MV-4-11 (cell line): ENCODE measurements around the gene SEMA3F.

Experiments
- DNase-seq: peaks from one replicate; lab custom pipeline; 2025; lab: John Stamatoyannopoulos, UW

Gene SEMA3F

GRCh38 chr3:50155891-50156290, 767 bp downstream of the SEMA3F start:
- no peak for DNase-seq

DNA sequence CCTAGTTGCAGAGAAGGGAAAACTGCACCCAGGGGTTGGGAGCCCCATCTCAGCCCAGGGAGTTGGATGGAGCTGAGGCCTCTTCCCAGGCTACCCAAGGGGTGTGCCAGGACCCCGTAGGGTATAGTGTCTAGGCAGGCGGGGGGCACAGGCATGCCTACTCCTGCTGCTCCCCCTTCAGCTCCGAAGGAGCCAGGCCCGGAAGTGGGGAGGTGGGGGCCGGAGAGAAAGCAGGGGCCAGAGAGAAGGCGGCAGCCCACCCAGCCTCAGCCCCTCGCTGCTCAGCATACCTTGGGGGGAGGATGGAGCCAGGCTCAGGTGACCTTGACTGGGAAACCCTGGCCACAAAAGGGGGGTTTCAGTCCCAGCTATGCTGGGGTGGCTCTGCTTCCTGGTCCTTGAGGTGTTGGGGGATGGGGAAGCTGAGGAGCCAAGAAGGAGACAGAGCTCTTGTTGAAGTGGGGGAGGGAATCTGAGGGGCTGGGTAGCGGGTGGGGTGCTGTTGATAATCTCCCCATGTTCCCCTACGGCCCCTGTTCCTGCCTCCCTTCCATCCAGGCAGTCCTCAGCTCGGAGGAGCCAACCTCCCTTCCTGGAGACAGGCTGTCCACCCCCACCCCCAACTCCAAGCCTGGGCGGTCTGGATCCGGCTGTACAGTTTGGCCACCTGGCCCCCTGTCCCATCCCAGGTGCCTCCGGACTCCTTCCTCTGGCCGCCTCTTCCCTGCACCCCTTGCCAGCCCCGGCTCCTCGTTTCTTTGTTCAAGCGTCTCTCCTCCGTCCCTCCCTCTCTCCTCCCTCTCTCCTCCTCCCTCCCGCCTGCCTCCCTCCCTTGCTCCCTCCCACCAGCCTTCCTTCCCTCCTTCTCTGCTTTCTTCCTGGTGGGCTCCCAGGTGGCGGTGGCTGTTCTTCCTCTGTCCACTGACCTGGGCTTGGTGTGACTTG, 1.7 kb downstream of the SEMA3F start:
- no peak for DNase-seq

DNA sequence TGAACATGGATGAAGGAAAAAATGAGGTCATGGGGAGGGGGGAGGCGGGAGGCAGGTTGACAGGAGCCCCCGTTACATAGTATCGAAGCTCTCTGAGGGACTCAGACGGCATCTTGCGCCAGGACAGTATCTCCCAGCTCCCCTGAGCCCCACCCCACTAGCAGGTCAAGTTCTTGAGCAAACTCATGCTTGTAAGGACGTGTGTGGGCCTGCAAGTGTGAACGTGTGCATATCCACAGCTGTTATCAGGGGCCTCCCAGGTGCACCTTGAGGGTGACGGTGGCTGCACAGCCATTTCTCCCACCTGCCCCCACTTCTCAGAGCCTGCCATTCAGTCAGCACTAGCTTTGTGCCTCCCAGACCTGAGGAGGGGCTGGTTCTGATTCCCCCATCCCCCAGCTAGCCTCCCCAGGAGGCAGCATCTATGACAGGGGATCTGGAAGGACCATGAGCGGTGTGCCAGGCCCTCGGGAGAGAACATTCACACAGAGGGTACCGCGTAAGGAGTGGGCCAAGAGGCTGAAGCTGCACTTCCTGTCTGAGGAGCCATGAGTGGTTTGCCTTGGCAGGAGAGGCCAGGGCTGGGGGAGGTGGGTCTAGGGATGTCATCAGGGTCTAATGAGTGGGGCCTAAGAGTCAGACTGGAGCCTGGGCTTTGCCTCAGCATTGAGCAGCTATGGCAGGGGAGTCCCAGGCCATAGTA, 2.9 kb downstream of the SEMA3F start:
- no peak for DNase-seq

- no peak for DNase-seq
Measured at GRCh38 chr3:50158530-50159146, 3.5 kb downstream of the SEMA3F start.

DNA sequence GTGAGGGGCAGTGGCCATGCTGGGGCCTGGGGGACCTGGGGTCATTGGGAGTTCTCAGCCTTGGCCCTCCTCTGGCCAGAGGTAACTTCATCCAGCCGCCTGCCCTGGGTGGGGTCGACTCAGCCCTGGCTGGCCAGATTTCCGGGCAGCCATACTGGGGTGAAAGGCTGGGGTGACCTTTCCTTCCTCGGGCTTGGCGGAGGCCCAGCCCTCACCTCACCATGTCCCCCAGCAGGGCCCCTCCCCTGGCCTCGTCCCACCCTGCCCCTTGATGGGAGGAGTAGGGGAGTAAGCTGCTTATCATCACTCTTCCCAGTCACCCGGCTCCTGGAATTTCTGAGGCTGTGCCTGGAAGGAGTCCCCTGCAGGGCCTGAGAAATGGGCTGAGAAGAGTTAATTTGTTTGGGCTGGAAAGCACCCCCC, 5.4 kb downstream of the SEMA3F start:
- DNase-seq = no peak

DNA sequence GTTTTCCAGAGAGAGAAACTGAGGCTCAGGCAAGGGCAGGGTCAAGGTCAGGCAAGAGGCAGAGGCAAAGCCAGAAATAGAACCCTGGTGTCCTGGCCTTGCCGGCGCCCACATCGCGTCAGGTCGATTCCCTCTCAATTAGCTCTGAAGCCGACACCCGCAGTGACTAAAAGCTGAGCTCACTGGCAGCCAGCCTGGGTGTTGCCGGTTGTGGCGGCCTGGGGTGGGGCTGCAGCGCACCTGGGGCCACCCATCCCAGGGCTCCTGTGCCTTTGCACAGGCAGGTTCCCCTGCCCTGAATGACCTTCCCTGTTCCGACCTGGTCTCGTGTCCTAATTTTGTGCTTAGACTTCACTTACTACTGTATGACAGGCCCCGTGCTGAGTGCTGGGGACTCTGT, 6.2 kb downstream of the SEMA3F start:
- no peak for DNase-seq

DNA sequence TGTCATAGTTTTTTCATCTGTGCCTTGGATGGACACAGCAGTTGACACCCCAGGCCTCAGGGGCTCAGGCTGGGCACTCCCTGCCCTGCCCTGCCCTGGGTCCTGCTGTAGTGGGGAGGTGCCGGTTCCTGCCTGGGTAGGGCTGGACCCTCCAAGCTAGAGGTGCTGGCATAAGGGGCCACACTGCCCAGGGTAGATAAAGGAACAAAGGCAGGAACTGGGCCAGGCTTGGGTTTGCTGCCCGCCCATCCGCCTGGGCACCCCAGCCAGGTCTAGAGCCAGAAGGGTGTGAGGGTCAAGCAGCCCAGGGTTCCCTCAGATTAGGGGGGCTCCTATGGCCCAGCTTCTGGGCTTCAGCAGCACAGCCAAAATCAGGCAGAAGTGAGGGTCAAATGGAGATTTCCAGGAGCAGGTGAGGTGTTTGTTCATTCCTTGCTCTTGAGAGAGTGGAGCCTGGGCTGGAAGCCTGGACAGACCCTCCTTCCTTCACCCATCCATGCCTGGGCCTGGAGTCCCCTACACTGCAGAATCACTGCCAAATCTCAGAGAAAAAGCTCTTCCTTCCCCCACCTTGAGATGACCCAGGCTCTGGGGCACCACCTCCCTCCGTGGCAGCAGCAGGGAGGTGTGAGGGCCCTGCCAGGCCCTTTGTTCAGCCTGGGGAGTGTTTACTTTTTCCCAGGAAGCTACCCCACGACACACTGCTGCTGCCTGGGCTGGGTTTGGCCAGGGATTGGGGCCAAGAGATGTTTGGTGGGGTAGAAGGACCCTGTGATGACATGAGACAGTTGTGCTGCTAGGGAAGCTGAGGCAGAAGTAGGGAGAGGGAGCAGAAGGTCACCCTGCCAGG, 7.1 kb downstream of the SEMA3F start:
- no peak for DNase-seq

DNA sequence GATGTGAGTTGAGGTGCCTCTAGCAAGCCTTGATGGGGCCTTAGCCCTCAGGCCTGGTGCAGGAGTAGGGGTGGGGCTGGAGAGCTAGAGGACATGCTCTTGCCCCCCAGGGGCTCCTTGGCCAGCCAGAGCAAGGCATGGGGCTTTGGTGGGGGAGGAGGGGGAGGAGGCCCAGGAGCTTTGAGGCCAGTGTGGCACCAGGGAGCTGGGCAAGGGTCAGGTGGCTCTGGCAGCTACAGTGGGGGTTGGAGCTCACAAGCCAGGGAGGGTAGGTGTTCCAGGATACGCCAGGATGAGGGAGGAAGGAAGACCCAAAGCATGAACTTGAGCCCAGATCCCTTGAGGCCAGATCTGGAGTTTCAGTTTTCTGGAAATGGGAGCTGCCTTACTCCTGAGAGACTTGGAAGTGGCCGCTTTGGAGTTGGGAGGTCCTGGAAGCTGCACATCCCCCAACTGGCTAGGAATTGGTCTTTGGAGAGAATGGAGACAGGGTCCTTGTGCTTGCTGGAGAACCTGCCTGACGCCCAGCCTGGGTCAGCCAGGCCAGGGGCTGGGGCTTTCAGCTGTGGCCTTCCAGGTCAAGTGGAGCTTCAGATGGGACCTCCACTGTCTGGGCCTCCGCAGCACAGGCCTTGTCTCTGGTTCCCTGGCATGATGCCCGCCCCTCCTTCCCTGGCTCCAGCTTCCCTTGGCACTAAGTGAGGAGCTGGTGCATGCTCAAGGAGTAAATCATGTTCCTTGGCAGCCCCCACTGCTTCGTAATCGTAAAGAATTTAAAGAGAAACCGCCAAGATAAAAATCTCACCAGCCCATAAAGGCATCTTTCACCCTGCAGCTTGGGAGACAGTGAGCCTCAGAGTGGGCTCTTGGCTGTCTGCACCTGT, 8.7 kb downstream of the SEMA3F start:
- no peak for DNase-seq

DNA sequence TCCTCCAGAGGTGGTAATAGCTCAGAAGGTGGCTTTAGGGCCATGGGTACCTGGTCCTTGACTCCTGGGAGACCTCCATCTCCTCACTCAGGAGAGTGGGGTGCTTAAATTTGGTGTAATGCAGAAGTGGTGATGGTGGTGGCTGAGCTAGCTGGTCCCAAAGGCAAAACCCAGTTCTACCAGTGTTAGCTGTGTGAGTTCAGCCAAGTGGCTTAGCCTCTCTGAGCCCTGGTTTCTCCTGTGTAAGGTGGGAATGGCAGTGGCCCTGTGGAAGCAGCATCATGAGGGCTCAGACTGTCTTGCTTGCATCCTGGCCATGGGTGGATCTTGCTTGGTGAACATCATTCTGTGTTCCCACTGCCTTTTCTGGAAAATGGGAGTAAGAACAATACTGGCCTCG, 9.4 kb downstream of the SEMA3F start:
- DNase-seq = no peak

DNA sequence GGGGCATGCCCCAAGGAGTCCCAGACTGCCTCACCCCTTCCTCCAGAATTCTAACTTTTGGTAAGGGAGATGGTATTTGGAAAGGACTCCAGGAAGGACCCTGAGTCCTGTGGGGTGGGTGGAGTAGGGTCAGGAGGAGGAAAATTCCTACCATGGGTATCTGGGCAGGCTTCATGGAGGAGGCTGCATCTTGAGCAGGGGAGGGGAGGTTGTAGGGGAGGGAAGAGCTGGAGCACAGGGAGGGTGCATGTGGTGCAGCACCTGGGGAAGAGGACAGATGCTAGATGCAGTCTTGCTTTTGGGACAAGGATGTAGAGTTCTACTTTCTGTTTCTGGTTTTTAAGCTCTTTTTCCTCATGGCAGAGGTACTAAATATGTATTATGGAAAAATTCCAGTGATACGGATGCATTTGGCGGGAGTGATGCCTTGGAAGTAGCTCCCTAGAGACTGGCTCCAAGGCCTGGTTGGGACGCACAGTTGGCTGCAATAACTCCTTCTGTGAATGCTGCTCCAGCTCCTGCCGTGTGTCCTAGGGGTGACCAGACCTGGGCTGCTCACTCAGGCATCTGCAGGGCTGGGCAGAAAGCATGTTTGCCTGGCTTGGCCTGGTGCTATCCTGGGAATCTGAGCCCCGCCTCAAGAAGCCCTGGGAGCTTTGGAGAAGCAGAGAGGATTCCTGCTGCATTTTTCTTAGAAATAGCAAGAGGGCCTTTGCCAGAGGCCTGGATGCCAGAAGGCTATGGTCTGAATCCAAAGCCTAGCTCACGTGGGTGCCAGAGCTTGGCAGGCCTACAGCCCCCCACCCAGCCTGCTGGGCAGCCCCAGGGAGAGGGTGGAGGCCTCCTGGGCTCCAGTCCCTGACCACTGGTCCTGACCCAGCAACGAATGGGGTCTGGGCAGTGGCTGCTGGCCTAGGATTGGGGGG, 10.1 kb downstream of the SEMA3F start:
- no peak for DNase-seq

DNA sequence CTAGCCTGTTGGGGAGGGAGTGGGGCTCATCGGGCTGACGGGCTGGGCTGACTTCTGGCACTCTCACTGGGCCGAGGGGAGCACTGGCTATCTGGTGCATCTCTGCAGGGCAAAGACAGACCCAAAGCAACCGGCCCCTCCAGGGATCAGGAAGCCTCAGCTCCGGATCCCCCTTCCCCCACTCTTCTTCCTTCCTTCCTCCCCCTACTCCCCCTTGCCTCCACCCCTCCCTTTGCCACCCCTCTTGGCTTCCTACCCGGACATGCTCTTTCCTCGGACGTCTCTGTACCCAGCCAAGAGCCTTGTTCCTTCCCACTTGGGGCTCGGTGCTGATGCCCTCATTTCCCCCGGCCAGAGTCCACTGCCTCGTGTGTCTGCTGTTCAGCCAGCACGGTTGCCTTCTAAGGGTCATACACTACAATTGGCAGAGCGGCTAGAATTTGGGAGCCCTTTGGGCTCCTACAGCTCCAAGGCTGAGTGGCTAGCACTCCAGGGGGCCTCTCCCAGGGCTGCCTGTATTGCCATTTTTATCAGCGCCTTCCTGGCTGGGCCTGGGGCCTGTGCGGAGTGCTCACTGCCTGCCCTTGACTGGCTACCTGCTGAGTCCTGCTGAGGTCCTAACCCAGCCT, 10.9 kb downstream of the SEMA3F start:
- no peak for DNase-seq

DNA sequence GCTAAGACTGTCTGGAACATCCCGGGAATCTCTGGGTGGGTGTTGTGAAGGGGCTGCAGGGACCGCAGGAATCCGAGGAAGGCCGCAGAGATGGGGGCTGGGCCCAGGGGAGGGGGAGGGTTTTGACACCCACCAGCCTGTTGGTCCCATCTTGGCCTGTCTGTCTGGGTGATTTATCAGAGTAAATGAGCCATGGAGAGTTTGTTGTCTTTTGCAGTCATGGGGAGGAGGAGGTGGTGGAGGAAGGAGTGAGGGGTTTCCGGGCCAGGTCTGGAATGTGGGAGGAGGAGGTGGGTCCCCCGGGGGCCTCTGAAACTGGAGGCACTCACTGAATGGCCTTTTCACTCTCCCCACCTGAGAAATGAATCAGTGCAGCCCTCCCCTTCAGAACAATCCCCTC, 11.5 kb downstream of the SEMA3F start:
- DNase-seq = no peak

GRCh38 chr3:50167069-50167840, 12.1 kb downstream of the SEMA3F start:
- no peak for DNase-seq

DNA sequence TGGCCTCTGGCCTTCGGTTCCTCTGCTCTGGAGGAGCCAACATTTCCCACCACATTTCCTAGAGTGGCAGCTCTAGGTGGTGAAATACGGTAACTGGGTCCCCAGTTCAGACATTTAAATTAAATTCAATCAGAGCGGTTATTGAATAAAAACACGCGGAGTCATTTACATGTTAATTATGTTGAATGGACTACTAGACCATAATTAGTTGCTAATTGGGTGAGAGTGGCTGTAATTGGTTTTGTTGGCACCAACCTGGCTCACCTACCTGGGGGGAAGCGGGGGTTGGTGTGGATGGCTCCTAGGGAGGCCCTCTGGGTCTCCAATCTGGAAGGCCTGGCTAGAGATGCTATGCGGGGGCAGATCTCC, 12.7 kb downstream of the SEMA3F start:
- DNase-seq = no peak

- no peak for DNase-seq
Measured at GRCh38 chr3:50168388-50168787, 13.3 kb downstream of the SEMA3F start.

DNA sequence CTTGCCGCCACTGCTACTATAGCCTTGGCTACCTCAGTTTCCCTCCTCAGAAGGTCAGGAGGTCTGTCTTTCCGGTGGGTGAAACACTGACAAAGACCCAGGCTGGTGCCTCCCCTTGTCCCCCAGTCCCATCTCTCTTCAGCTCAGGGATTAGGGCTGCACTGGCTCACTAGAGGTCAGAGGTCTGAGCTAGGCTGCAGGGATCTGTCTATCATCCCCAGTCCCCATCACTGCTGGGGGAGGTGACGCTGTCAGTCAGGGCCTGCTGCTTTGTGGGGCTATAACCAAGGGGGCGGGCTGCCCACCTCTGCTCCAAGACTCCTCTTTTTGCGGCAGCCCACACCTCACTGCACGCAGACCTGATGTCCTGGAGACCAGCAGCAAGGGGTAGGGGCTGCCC, 13.7 kb downstream of the SEMA3F start:
- no peak for DNase-seq

GRCh38 chr3:50169232-50169832, 14.2 kb downstream of the SEMA3F start:
- DNase-seq = no peak

DNA sequence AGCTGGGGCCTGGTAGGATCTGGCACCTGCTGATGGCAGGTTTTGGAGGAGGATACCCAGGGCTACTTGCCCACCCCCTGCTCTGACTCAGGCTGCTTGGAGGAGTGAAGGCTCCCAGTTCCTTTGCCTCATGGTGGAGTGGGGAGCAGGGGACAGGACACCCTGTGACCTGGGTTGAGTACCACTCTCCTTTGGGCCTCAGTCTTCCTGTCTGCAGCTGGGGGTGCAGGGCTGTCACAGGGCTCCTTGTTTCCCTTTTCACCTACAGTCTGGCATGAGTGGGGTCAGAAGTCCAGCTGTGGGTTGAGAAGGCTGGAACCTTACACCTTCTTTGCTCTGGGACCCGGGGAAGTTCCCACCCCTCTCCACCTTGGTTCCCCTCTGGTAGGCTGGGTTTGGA, 14.7 kb downstream of the SEMA3F start:
- no peak for DNase-seq
